ENCODE data around the gene TMPRSS11F. TPM values are rescaled to one million over a fixed set of nuclear protein-coding genes. Genes with fewer than 3 reads are reported as not detected.

Gene TMPRSS11F
- total and polyA plus RNA-seq, 2 of the 4 experiments (the other 2 are of a cell fraction) = not detected

- in situ Hi-C loops (cut with MboI; ENCODE audit: low sequenced_read_pairs) = no loop called here
- H3K4me1 ChIP-seq (ENCODE audit: control insufficient read depth, insufficient read depth, low read length) = no peaks in the 10 kb centered on the region
- no peak overlapping the region for H3K14ac ChIP-seq (replicated peaks; ENCODE audit: low read depth, low read length)
- H3K27me3 ChIP-seq (ENCODE audit: control insufficient read depth, insufficient read depth, low read length) = no peaks in the 10 kb centered on the region
- no peaks in the 10 kb centered on the region for H3K9me3 ChIP-seq (ENCODE audit: control insufficient read depth, insufficient read depth, low read length)
- POLR2A ChIA-PET (ENCODE audit: unreplicated experiment) = no interaction called here
- H4K20me1 ChIP-seq (ENCODE audit: insufficient read depth, low read length) = no peaks in the 10 kb centered on the region
- H2AK9ac ChIP-seq (replicated peaks; ENCODE audit: low read depth, low read length, poor library complexity) = no peak overlapping the region
- CTCF ChIA-PET = no interaction called here
- DNase-seq (no peak), ATAC-seq (ENCODE audit: low read depth) (no peak)
- dilution Hi-C loops (cut with HindIII; ENCODE audit: low sequenced_read_pairs, unreplicated experiment) = no loop called here
- no peaks in the 10 kb centered on the region for H3K79me1 ChIP-seq (ENCODE audit: low read depth in 1 of 2, low read length in 2 of 2)
- no peak overlapping the region for H3K9ac ChIP-seq (ENCODE audit: low read depth, low read length)
- H4K8ac ChIP-seq (ENCODE audit: low read depth in 2 of 2, low read length in 2 of 2) = no peak overlapping the region
- H3K56ac ChIP-seq (ENCODE audit: extremely low read depth, insufficient read depth, low read length) = no peak overlapping the region
- 15% methylated on average over 2 of the region's 2 CpGs; no CpG with 5 or more reads in 1 of the 2 experiments for WGBS, 2 experiments (ENCODE audit: extremely low coverage in 2 of 2, insufficient read length in 1 of 2)
- no peak overlapping the region for H3K4me3 ChIP-seq (ENCODE audit: insufficient read depth, low read depth, low read length)
- no peak overlapping the region for H3K4ac ChIP-seq (ENCODE audit: low read depth, low read length)
- no peak overlapping the region for H3K27ac ChIP-seq (ENCODE audit: insufficient read depth, low read length)
- H4K5ac ChIP-seq (ENCODE audit: low read depth, low read length) = no peak overlapping the region
- no peak overlapping the region for H2BK120ac ChIP-seq (ENCODE audit: low read depth, low read length)
- no TSS peak for BruUV-seq (replicated peaks)
- H2AK5ac ChIP-seq (ENCODE audit: low read depth, low read length) = no peak overlapping the region
- TF ChIP-seq CHD1 (IDR thresholded peaks at IDR 0.05; ENCODE audit: low read depth, low read length) (no peak), USF2 (IDR thresholded peaks at IDR 0.05; ENCODE audit: low read depth, low read length) (no peak), SMC3 (IDR thresholded peaks at IDR 0.05; ENCODE audit: low read depth, low read length) (no peak), POLR2A (IDR thresholded peaks at IDR 0.05; ENCODE audit: low read depth, low read length) (no peak), CEBPB (IDR thresholded peaks at IDR 0.05; ENCODE audit: low read depth, low read length) (no peak), NFE2L2 (IDR thresholded peaks at IDR 0.05; ENCODE audit: low read depth, low read length) (no peak), MXI1 (IDR thresholded peaks at IDR 0.05; ENCODE audit: borderline replicate concordance, low read depth, low read length) (no peak), BHLHE40 (IDR thresholded peaks at IDR 0.05; ENCODE audit: low read depth, low read length) (no peak), RCOR1 (IDR thresholded peaks at IDR 0.05; ENCODE audit: insufficient replicate concordance, low read length) (no peak), MAFK (IDR thresholded peaks at IDR 0.05; ENCODE audit: low read depth, low read length) (no peak), ELK1 (IDR thresholded peaks at IDR 0.05; ENCODE audit: borderline replicate concordance, low read depth, low read length) (no peak), MAZ (IDR thresholded peaks at IDR 0.05; ENCODE audit: borderline replicate concordance, low read depth, low read length) (no peak), FOS (IDR thresholded peaks at IDR 0.05; ENCODE audit: low read depth, low read length) (no peak), CTCF (conservative IDR thresholded peaks at IDR 0.05; ENCODE audit: low read depth, low read length) (no peak), RFX5 (IDR thresholded peaks at IDR 0.05; ENCODE audit: low read depth, low read length) (no peak), RAD21 (IDR thresholded peaks at IDR 0.05; ENCODE audit: low read length) (no peak)
- no peaks in the 10 kb centered on the region for H3K9me1 ChIP-seq (ENCODE audit: insufficient read depth, low read length)
- H2BK20ac ChIP-seq (ENCODE audit: low read depth, low read length) = no peak overlapping the region
- intact Hi-C loops (cut with micrococcal nuclease) = no loop called here
- H3K18ac ChIP-seq (ENCODE audit: low read depth, low read length) = no peak overlapping the region
- no peak overlapping the region for H3K4me2 ChIP-seq (ENCODE audit: low read depth, low read length)
- H3K23ac ChIP-seq (ENCODE audit: low read depth, low read length) = no peak overlapping the region
- H3K36me3 ChIP-seq (ENCODE audit: control insufficient read depth, insufficient read depth, low read length) = no peaks in the 10 kb centered on the region
- H2AFZ ChIP-seq (replicated peaks; ENCODE audit: low read length, poor library complexity) = no peak overlapping the region
- H4K91ac ChIP-seq (ENCODE audit: insufficient read depth, low read depth, low read length) = no peak overlapping the region
- H2BK15ac ChIP-seq (ENCODE audit: low read depth, low read length) = no peak overlapping the region
- H2BK5ac ChIP-seq (ENCODE audit: low read depth, low read length, poor library complexity, severe bottlenecking) = no peak overlapping the region
Observed at GRCh38 chr4:68021185-68021584, 108.5 kb downstream of the TMPRSS11F start.

All from IMR-90 (cell line).